GM19035 (cell line): ENCODE results near the gene ZNF33A.
"Not testable (repeated sequence)": the region's sequence is repeated elsewhere in the genome, so short reads cannot be mapped to it uniquely, and the experiment has no call there.

Experiments
- ATAC-seq: cut with Tn5 transposase; IDR thresholded peaks from one replicate; pipeline ENCODE4 v1.9.1; 2021; ENCODE audit not compliant: unreplicated experiment

Gene ZNF33A

GRCh38 chr10:38010119-38010903 is at the start of gene ZNF33A:
ZNF33A (plus strand) TSS chr10:38010675; CDS start chr10:38012342, 1,667 bp downstream.
- ATAC-seq = peak; percentile 84

DNA sequence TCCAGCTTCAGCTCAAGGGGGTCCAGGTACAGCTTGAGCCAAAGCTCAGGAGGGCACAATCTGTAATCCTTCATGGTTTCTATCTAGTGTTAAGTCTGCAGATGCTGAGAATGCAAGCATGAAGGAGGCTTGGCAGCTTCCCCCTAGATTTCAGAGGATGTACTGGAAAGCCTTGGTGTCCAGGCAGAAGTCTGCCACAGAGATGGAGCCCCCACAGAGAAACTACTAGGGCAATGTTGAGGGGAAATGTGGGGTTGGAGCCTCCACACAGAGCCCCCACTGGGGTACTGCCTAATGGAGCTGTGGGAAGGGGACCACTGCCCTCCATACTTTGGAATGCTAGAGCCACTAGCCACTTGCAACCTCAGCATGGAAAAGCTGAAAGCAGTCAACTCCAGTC is 45.5 kb upstream of the ZNF33A start:
- no peak for ATAC-seq

DNA sequence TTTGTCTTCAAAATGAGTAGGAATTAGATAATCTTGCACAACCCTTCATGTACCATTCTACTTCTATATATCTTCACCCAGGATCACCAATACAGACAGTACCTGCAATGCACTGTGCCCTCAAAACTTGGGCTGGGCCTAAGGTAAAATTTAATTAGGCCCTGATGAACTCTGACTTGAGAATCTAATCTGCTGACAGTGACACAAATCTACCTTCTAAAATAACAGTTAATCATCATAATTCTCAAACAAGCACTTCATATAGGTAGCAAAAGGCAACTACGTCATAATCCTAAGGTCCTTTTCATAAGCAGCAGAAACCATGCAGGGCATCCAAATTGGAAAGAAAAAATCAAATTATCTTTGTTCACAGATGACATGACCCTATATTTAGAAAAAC is 38.1 kb upstream of the ZNF33A start:
- ATAC-seq = no peak

DNA sequence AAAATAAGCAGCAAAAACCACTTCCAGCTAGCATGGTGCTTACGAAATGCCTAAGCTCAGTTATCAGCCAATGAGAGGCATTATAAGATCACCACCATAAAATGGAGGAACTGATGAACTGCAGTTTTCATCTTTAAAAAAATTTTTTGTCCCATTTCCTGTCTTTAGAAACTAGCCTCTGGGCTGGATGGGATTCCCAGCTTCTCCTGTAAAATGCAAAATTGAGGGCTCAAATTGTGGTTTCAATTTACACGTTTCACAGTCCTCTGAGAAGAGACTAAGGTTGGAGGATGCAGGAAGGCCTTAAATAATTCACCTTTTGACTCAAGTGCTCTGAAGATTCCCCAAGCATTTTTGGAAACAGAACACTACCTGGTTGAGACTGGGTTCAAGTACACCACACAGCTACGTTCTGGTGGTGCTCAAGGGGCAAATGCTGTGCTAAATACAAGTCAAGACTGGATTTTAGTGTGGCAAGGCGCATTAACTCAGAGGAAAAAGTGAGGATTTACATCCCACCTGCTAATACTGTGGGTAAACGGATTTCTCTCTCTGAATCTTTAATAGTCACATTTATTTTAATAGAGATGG is 35.0 kb upstream of the ZNF33A start:
- ATAC-seq = no peak

- peak; percentile 97 for ATAC-seq
Measured at GRCh38 chr10:37976091-37976879, 34.2 kb upstream of the ZNF33A start, which contains the start of gene ZNF25. ZNF25 (minus strand) TSS chr10:37976647; CDS start chr10:37971722, 4,925 bp downstream.

DNA sequence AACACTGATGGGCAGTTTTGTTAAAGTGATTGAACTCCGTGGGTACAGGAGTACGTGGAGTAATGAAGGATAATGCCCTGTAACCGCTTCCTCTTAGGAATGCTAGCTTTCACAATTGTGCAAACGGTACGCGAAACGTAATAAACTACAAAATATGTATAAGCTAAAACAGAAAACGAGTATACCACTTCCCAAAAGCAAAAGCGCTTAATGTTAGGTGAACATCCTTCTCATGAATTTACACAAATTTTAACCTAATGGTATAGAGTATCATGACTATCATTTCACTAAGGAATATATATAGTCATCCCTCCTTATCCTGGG is 33.6 kb upstream of the ZNF33A start:
- no peak for ATAC-seq

GRCh38 chr10:37991655-37992054 is 18.8 kb upstream of the ZNF33A start:
- no peak for ATAC-seq

DNA sequence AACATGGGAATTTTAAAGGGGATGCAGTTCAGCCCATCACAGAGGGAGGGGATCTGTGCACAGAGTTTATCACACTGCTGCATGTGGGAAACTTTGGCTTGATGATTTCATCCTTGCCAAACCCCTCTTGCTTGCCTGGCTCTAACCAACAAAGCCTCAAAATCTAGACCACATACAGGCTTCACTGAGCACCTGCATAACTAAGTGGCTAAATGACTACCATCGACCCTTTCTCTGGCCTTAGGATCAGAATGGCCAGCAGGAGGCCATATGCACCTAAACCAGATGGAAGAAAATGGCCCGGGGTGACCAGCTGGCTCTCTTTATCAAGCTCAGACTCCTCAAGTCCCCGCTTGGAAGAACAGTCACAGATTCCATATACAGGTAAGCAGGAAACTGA is 18.4 kb upstream of the ZNF33A start:
- no peak for ATAC-seq

- not testable (repeated sequence) for ATAC-seq
Measured at GRCh38 chr10:37998920-37999319, 11.6 kb upstream of the ZNF33A start.

- not testable (repeated sequence) for ATAC-seq
Measured at GRCh38 chr10:38000474-38000873, 10.0 kb upstream of the ZNF33A start.

- ATAC-seq = no peak
Measured at GRCh38 chr10:38003026-38003425, 7.4 kb upstream of the ZNF33A start.

DNA sequence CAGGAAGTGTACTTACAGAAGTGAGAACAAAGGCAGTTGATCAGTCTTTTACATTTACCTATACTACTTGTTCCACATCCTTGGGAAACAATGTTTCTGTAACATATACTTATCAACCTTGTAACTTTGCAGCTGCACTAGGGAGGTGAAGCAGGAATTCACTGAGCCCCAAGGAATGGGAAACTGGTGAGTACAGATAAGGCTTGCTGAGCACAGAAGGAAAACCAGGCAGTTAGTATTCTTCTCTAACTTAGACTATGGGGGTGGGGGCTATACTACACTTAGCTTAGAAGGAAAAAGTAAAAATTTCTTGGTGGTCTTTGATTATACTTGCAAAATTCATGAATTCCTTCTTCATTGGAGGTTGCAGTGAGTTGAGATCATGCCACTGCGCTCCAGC is 6.9 kb upstream of the ZNF33A start:
- ATAC-seq = no peak

- no peak for ATAC-seq
Measured at GRCh38 chr10:38007551-38007950, 2.9 kb upstream of the ZNF33A start.

- no peak for ATAC-seq
Measured at GRCh38 chr10:38007991-38008390, 2.5 kb upstream of the ZNF33A start.

- ATAC-seq = no peak
Measured at GRCh38 chr10:38016354-38016753, 5.9 kb downstream of the ZNF33A start.

DNA sequence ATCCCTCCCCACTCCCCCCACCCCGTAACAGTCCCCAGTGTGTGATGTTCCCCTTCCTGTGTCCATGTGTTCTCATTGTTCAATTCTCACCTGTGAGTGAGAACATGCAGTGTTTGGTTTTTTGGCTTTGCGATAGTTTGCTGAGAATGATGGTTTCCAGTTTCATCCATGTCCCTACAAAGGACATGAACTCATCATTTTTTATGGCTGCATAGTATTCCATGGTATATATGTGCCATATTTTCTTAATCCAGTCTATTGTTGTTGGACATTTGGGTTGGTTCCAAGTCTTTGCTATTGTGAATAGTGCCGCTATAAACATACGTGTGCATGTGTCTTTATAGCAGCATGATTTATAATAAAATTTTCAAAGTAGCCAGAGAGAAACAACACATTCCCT is 8.6 kb downstream of the ZNF33A start:
- not testable (repeated sequence) for ATAC-seq

- peak; percentile 81 for ATAC-seq
Measured at GRCh38 chr10:38025283-38025682, 14.8 kb downstream of the ZNF33A start.

GRCh38 chr10:38027986-38028385 is 17.5 kb downstream of the ZNF33A start:
- ATAC-seq = no peak

- no peak for ATAC-seq
Measured at GRCh38 chr10:38032886-38033285, 22.4 kb downstream of the ZNF33A start.

DNA sequence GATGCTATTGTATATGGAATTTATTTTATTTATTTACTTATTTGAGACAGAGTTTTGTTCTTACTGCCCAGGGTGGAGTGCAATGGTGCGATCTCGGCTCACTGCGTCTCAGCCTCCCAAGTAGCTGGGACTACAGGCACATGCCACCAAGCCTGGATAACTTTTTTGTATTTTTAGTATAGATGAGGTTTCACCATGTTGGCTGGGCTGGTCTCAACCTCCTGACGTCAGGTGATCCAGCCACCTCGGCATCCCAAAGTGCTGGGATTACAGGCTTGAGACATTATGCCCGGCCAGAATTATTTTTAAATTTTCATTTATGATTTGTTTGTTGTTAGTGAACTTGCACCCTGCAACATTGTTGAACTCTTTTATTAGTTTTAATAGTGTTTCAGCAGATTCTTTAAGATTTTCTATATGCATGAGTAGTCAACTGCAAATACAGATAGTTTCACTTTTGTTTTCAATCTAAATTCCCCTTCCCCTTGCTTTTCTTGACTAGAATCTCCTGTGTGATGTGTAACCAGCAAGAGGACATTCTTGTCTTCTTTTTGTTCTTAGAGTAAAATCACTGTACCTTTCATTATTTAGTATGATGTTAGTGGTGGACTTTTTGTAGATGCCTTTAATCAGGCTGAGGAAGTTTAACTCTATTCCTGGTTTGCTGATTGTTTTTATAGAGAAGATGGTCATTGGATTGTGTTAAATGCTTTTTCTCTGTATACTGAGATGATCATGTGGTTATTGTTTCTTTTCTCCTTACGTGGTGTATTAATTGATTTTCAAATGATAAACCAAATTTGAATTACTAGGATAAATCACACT is 27.8 kb downstream of the ZNF33A start:
- ATAC-seq = peak; percentile 95

DNA sequence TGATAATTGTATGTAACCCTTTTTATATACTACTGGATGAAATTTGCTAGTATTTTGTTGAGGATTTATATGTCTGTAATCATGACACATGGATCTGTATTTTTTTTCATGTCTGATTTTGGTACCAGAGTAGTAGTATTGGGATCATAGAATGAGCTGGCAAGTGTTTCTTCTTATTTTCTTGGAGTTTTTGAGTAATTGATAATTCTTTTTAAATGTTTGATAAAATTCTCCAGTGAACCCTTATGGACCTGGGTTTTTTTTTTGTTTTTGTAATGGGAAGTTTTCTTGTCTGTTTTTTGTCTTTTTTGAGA is 28.4 kb downstream of the ZNF33A start:
- ATAC-seq = no peak
